Omental fat pad (tissue), 4 donors: ENCODE results near the gene PTGIS. TPM values are rescaled to one million over a fixed set of nuclear protein-coding genes. Genes with fewer than 3 reads are reported as not detected.
"Not testable (repeated sequence)": the region's sequence is repeated elsewhere in the genome, so short reads cannot be mapped to it uniquely, and the experiment has no call there.

Experiments used
- ATAC-seq: fragments of 150-250 bp; one replicate; pipeline ENCODE4 v1.9.1; 2016; ENCODE audit warnings: mild to moderate bottlenecking, moderate library complexity; ENCODE audit not compliant: low FRiP score
- DNase-seq: peaks from one replicate; pipeline ENCODE4 v3.0.0-alpha.2; 2019; ENCODE audit warnings: low spot score
- CTCF ChIP-seq, 3 donors: fragments of 450-650 bp; IDR thresholded peaks; one replicate each; pipeline ENCODE4 v1.5.1; 2016 to 2017; ENCODE audit warnings: antibody characterized with exemption in 3 of 3, mild to moderate bottlenecking in 3 of 3, moderate library complexity in 2 of 3
- total RNA-seq, 4 donors: library from RNA; depleted of rRNA; stranded (reverse); fragments of >200 nt; gene quantifications; one replicate each; pipeline ENCODE4 v1.1.0, GENCODE V29; 2016

PTGIS gene
- total RNA-seq, 4 donors from 2014 or later, result 77.7 to 229 (median 113) TPM

GRCh38 chr20:49566401-49567364 is 1.3 kb downstream of the PTGIS start:
- no peak for TF ChIP-seq CTCF (IDR thresholded peaks at IDR 0.05)
- no peak for DNase-seq
- ATAC-seq, result no peak

- not testable (repeated sequence) for DNase-seq, ATAC-seq
These were observed 2.9 kb downstream of the PTGIS start for GRCh38 chr20:49564991-49565390.

GRCh38 chr20:49563015-49563980 is 4.6 kb downstream of the PTGIS start:
- ATAC-seq (no peak), DNase-seq (peak; percentile 16)
- no peak for TF ChIP-seq CTCF (IDR thresholded peaks at IDR 0.05)

GRCh38 chr20:49562311-49563014 is 5.5 kb downstream of the PTGIS start:
- no peak for TF ChIP-seq CTCF (IDR thresholded peaks at IDR 0.05)
- DNase-seq, result peak; percentile 49
- ATAC-seq, result peak; percentile 65

- ATAC-seq, result no peak
- no peak for TF ChIP-seq CTCF (IDR thresholded peaks at IDR 0.05)
- DNase-seq, result no peak
These were observed 6.1 kb downstream of the PTGIS start for GRCh38 chr20:49561806-49562205.

GRCh38 chr20:49561256-49561655 is 6.7 kb downstream of the PTGIS start:
- no peak for DNase-seq
- no peak for ATAC-seq
- TF ChIP-seq CTCF (IDR thresholded peaks at IDR 0.05), result no peak
